H1 (cell line): ENCODE data around the gene MTFP1. TPM values are rescaled to one million over a fixed set of nuclear protein-coding genes. Genes with fewer than 3 reads are reported as not detected.

Experiments
- CREB1 ChIP-seq: IDR thresholded peaks from 2 replicates; pipeline ENCODE4 v1.6.1; 2012; ENCODE audit warnings: inconsistent platforms
- MAFK ChIP-seq: IDR thresholded peaks from 2 replicates; pipeline ENCODE4 v1.6.1; 2012; ENCODE audit warnings: low read depth, mild to moderate bottlenecking, improper control_type of control experiment, low read length
- PHF8 ChIP-seq: fragments of 200-600 bp; sonication (generic); conservative IDR thresholded peaks from 2 replicates; pipeline ENCODE4 v1.7.1; 2012; ENCODE audit warnings: low read depth, mild to moderate bottlenecking, inconsistent platforms, low read length, moderate library complexity
- RAD21 ChIP-seq, 2 experiments: IDR thresholded peaks in 1 of 2; conservative IDR thresholded peaks in 1 of 2; 2 replicates each; pipeline ENCODE4 v1.6.1; 2011; ENCODE audit warnings: low read depth in 2 of 2, low read length in 2 of 2, improper control_type of control experiment in 1 of 2, inconsistent platforms in 1 of 2, mild to moderate bottlenecking in 1 of 2, moderate library complexity in 1 of 2
- SIN3A ChIP-seq, 2 experiments: IDR thresholded peaks in 1 of 2; conservative IDR thresholded peaks in 1 of 2; 2 replicates each; pipeline ENCODE4 v1.6.1; 2011 to 2012; ENCODE audit warnings: low read length in 2 of 2, improper control_type of control experiment in 1 of 2, low read depth in 1 of 2, mild to moderate bottlenecking in 1 of 2
- TBP ChIP-seq: IDR thresholded peaks from 2 replicates; pipeline ENCODE4 v1.6.1; 2011; ENCODE audit warnings: low read depth, low read length, improper control_type of control experiment
- YY1 ChIP-seq: IDR thresholded peaks from 2 replicates; pipeline ENCODE4 v1.6.1; 2011; ENCODE audit warnings: low read depth, mild to moderate bottlenecking, low read length
- polyA plus RNA-seq, 7 experiments: library from polyadenylated mRNA; depleted of rRNA in 3 of 7; stranded (reverse) in 5 of 7; unstranded in 2 of 7; fragments of >200 nt in 5 of 7; fragments of 200-250 nt in 2 of 7; gene quantifications; 1 replicate in 5 of 7; 2 replicates in 1 of 7; 4 replicates in 1 of 7; pipeline versions ENCODE4 v1.2.1 to v1.2.3, GENCODE V29; 2011 to 2013; ENCODE audit warnings: missing spikeins in 2 of 7, mixed read lengths in 2 of 7
- total RNA-seq: library from RNA; stranded (reverse); fragmentation: NEBNext Ultra II Directional; extraction: Animal tissue kit (Norgen Biotek cat#: 25700); gene quantifications from 2 replicates; pipeline ENCODE4 v1.2.1, GENCODE V29; 2021
- TF ChIP-seq, protein P1 (sequence below), 3 experiments: IDR thresholded peaks; 1 replicate in 2 of 3; 2 replicates in 1 of 3; pipeline versions ENCODE4 v1.5.1 to v1.6.1; 2011; ENCODE audit warnings: low read length in 3 of 3, mild to moderate bottlenecking in 3 of 3, inconsistent platforms in 2 of 3, low read depth in 1 of 3, moderate library complexity in 1 of 3; ENCODE audit not compliant: insufficient read depth in 1 of 3; ENCODE audit errors: control extremely low read depth in 1 of 3
- TF ChIP-seq, protein P2 (sequence below): IDR thresholded peaks from 2 replicates; pipeline ENCODE4 v1.6.1; 2012; ENCODE audit warnings: inconsistent platforms

Gene MTFP1
- total and polyA plus RNA-seq, 2 of the 8 experiments (the other 6 are each of a cell fraction or from before 2014, with no cell fraction given) = 59.8 to 98.8 TPM

DNA sequence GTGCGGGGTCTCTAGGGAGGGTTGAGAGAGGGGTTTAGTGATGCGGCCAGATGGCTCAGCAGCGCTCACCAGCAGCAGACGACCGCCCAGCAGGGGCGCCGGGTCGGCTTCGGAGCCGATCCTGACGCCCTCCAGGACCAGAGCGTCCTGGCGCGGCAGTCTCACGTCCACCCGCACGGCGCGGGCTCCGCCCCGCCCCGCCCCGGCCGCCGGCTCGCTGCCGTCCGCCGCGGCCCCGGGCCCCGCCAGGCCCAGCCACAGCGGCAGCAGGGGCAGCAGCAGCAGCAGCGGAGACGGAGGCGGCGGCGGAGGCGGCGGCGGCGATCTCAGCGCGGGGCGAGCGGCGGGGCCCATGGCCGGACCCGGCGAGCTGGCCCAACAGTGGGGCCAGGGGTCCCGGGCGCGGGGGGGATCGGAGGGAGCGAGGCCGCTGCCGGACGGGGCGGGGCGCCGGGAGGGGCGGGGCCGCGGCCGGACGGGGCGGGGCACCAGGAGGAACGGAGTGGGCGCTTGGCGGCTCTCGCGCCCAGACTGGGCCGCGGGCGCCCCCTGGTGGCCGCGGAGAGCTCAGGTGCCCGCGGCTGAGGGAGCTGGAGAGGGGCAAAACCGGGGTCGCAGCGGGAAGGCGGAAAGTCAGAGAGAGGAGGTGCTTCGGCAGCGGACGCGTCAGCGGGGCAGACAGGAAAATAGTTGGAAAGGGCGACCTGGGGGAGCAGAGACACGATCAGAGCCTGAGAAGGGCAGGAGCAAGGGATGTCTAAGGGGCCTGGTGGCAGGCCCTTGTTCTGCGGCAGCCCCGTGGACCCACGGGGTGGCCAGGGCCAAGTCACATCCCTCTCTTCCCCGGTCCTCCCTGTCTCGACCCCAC, 38.4 kb upstream of the MTFP1 start, which contains the start of gene RNF215 (continued):
- TF ChIP-seq, protein P1, sequence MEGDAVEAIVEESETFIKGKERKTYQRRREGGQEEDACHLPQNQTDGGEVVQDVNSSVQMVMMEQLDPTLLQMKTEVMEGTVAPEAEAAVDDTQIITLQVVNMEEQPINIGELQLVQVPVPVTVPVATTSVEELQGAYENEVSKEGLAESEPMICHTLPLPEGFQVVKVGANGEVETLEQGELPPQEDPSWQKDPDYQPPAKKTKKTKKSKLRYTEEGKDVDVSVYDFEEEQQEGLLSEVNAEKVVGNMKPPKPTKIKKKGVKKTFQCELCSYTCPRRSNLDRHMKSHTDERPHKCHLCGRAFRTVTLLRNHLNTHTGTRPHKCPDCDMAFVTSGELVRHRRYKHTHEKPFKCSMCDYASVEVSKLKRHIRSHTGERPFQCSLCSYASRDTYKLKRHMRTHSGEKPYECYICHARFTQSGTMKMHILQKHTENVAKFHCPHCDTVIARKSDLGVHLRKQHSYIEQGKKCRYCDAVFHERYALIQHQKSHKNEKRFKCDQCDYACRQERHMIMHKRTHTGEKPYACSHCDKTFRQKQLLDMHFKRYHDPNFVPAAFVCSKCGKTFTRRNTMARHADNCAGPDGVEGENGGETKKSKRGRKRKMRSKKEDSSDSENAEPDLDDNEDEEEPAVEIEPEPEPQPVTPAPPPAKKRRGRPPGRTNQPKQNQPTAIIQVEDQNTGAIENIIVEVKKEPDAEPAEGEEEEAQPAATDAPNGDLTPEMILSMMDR (IDR thresholded peaks at IDR 0.05; ENCODE audit: control extremely low read depth in 1 of 3, insufficient read depth in 1 of 3, low read depth in 1 of 3, low read length in 3 of 3) = peak; percentile 79 to 92 (median 79)
- TF ChIP-seq, protein P2, sequence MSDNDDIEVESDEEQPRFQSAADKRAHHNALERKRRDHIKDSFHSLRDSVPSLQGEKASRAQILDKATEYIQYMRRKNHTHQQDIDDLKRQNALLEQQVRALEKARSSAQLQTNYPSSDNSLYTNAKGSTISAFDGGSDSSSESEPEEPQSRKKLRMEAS = peak; percentile 39; the same call in 1 of the 2 replicates
- peak; percentile 13; the same call in 1 of the 2 replicates for TF ChIP-seq TBP
- TF ChIP-seq MAFK = no peak
- TF ChIP-seq PHF8 = 0 out of 2 replicates have a peak, but pooled peaks have one; percentile 39
- TF ChIP-seq YY1 = 0 out of 2 replicates have a peak, but pooled peaks have one; percentile 18
- TF ChIP-seq RAD21 (IDR thresholded peaks at IDR 0.05 in 1 of 2, conservative IDR thresholded peaks at IDR 0.05 in 1 of 2; ENCODE audit: low read depth in 2 of 2, low read length in 2 of 2) = peak; percentile 78 to 86
- TF ChIP-seq CREB1 = peak; percentile 56
- TF ChIP-seq SIN3A (conservative IDR thresholded peaks at IDR 0.05 in 1 of 2, IDR thresholded peaks at IDR 0.05 in 1 of 2; ENCODE audit: low read depth in 1 of 2, low read length in 2 of 2) = 0 out of 4 replicates have a peak, but pooled peaks of 1 of the 2 experiments have one; percentile 12
